OCI-LY1 (cell line): ENCODE measurements around the gene CD109.
"Not testable (repeated sequence)": the region's sequence is repeated elsewhere in the genome, so short reads cannot be mapped to it uniquely, and the experiment has no call there.

Source experiments
- H2AFZ ChIP-seq: fragments of 200-600 bp; sonication (generic), shearing (Covaris generic); 2 replicates; pipeline ENCODE4 v1.6.0; 2014; ENCODE audit warnings: antibody characterized with exemption, mild to moderate bottlenecking, low read length
- H3F3A ChIP-seq: fragments of 200-600 bp; sonication (generic), shearing (Covaris generic); 2 replicates; pipeline ENCODE4 v1.6.0; 2014; ENCODE audit warnings: mild to moderate bottlenecking, antibody characterized with exemption, low read length, moderate library complexity; ENCODE audit not compliant: insufficient read depth
- H3K27ac ChIP-seq: fragments of 200-600 bp; sonication (generic); 2 replicates; pipeline ENCODE4 v1.5.1; 2014; ENCODE audit warnings: low read length, mixed run types, mild to moderate bottlenecking, low read depth; ENCODE audit not compliant: poor library complexity, severe bottlenecking
- H3K27me3 ChIP-seq: fragments of 200-600 bp; sonication (generic); 2 replicates; pipeline ENCODE4 v1.6.0; 2014; ENCODE audit warnings: antibody characterized with exemption, mild to moderate bottlenecking, low read length, moderate library complexity; ENCODE audit not compliant: insufficient read depth
- H3K36me3 ChIP-seq: fragments of 200-600 bp; sonication (generic); 2 replicates; pipeline ENCODE4 v1.6.1; 2014; ENCODE audit warnings: mild to moderate bottlenecking, antibody characterized with exemption, low read length, moderate library complexity, mixed read lengths; ENCODE audit not compliant: insufficient read depth
- H3K4me1 ChIP-seq: fragments of 200-600 bp; sonication (generic); 2 replicates; pipeline ENCODE4 v1.5.1; 2014; ENCODE audit warnings: mild to moderate bottlenecking, low read length, moderate library complexity; ENCODE audit not compliant: insufficient read depth, severe bottlenecking
- H3K4me2 ChIP-seq: fragments of 200-600 bp; sonication (generic), shearing (Covaris generic); 2 replicates; pipeline ENCODE4 v1.6.1; 2014; ENCODE audit warnings: low read length
- H3K4me3 ChIP-seq: fragments of 200-600 bp; sonication (generic); 2 replicates; pipeline ENCODE4 v1.5.1; 2014; ENCODE audit warnings: low read length, low read depth, mild to moderate bottlenecking, mixed read lengths; ENCODE audit not compliant: poor library complexity, severe bottlenecking
- H3K79me2 ChIP-seq: fragments of 200-600 bp; shearing (Covaris generic); 2 replicates; pipeline ENCODE4 v1.6.1; 2016; ENCODE audit warnings: mixed run types, low read length, mixed read lengths; ENCODE audit not compliant: insufficient read depth
- H3K9ac ChIP-seq: fragments of 200-600 bp; sonication (generic), shearing (Covaris generic); 2 replicates; pipeline ENCODE4 v1.6.1; 2014; ENCODE audit warnings: mild to moderate bottlenecking, low read length, mixed read lengths
- H3K9me2 ChIP-seq: fragments of 200-600 bp; sonication (generic), shearing (Covaris generic); 2 replicates; pipeline ENCODE4 v1.6.1; 2014; ENCODE audit warnings: low read depth, mild to moderate bottlenecking, low read length, mixed read lengths
- H3K9me3 ChIP-seq: fragments of 200-600 bp; shearing (Covaris generic); 2 replicates; pipeline ENCODE4 v1.6.1; 2014; ENCODE audit warnings: low read length, mixed read lengths
- H4K20me1 ChIP-seq: fragments of 200-600 bp; sonication (generic), shearing (Covaris generic); 2 replicates; pipeline ENCODE4 v1.6.0; 2016; ENCODE audit warnings: mild to moderate bottlenecking, low read length; ENCODE audit not compliant: insufficient read depth
- CTCF ChIP-seq: fragments of 200-600 bp; sonication (generic), shearing (Covaris generic); IDR thresholded peaks from 2 replicates; pipeline ENCODE4 v1.5.1; 2017; ENCODE audit warnings: mild to moderate bottlenecking, antibody characterized with exemption, low read length, moderate library complexity, mixed read lengths
- EZH2 ChIP-seq: fragments of 200-600 bp; sonication (generic), shearing (Covaris generic); IDR thresholded peaks from 2 replicates; pipeline ENCODE4 v1.8.0; 2017; ENCODE audit warnings: borderline replicate concordance, mixed run types, mild to moderate bottlenecking, antibody characterized with exemption, low read length, moderate library complexity, mixed read lengths

Gene CD109

GRCh38 chr6:73826571-73826970 lies 130.6 kb downstream of the CD109 start:
- no peaks in the 10 kb centered on the region for H3F3A ChIP-seq
- H3K4me3 ChIP-seq, result no peak overlapping the region
- H3K27ac ChIP-seq, result no peak overlapping the region
- no peak overlapping the region for H3K4me2 ChIP-seq
- H3K4me1 ChIP-seq, result no peaks in the 10 kb centered on the region
- H2AFZ ChIP-seq, result no peak overlapping the region
- no peaks in the 10 kb centered on the region for H3K79me2 ChIP-seq
- H3K9ac ChIP-seq, result no peak overlapping the region
- H3K9me2 ChIP-seq, result no peaks in the 10 kb centered on the region
- no peaks in the 10 kb centered on the region for H4K20me1 ChIP-seq
- H3K27me3 ChIP-seq, result no peaks in the 10 kb centered on the region
- no peaks in the 10 kb centered on the region for H3K36me3 ChIP-seq
- no peaks in the 10 kb centered on the region for H3K9me3 ChIP-seq
- TF ChIP-seq EZH2, result no peak
- TF ChIP-seq CTCF, result no peak

- H3K4me3 ChIP-seq, result no peak overlapping the region
Measured at GRCh38 chr6:73830119-73830518, 134.1 kb downstream of the CD109 start.

GRCh38 chr6:73832313-73832712 lies 136.3 kb downstream of the CD109 start:
- TF ChIP-seq EZH2 (no peak), CTCF (no peak)
- no peak overlapping the region for H3K9ac ChIP-seq
- no peak overlapping the region for H3K27ac ChIP-seq
- H3K27me3 ChIP-seq, result no peaks in the 10 kb centered on the region
- H3K4me3 ChIP-seq, result no peak overlapping the region
- H3K79me2 ChIP-seq, result no peaks in the 10 kb centered on the region
- H3K9me2 ChIP-seq, result no peaks in the 10 kb centered on the region
- H2AFZ ChIP-seq, result no peak overlapping the region
- H3K4me1 ChIP-seq, result no peaks in the 10 kb centered on the region
- H4K20me1 ChIP-seq, result no peaks in the 10 kb centered on the region
- H3K9me3 ChIP-seq, result no peaks in the 10 kb centered on the region
- H3K4me2 ChIP-seq, result no peak overlapping the region
- no peaks in the 10 kb centered on the region for H3F3A ChIP-seq
- no peaks in the 10 kb centered on the region for H3K36me3 ChIP-seq

More at GRCh38 chr6:73830119-73830518, 134.1 kb downstream of the CD109 start:
- H3K4me2 ChIP-seq, result no peak overlapping the region
- no peaks in the 10 kb centered on the region for H3K9me3 ChIP-seq
- no peak overlapping the region for H3K27ac ChIP-seq
- no peaks in the 10 kb centered on the region for H3K27me3 ChIP-seq
- H2AFZ ChIP-seq, result no peak overlapping the region
- TF ChIP-seq CTCF, result no peak
- TF ChIP-seq EZH2, result no peak
- H3K4me1 ChIP-seq, result no peaks in the 10 kb centered on the region
- H3K9me2 ChIP-seq, result no peaks in the 10 kb centered on the region
- H3K79me2 ChIP-seq, result no peaks in the 10 kb centered on the region
- H3K36me3 ChIP-seq, result no peaks in the 10 kb centered on the region
- no peak overlapping the region for H3K9ac ChIP-seq
- H4K20me1 ChIP-seq, result no peaks in the 10 kb centered on the region
- no peaks in the 10 kb centered on the region for H3F3A ChIP-seq

- H3K9me3 ChIP-seq, H3F3A ChIP-seq, H3K79me2 ChIP-seq, H3K9ac ChIP-seq, H3K4me1 ChIP-seq, H3K36me3 ChIP-seq, H4K20me1 ChIP-seq, H2AFZ ChIP-seq, H3K27me3 ChIP-seq, H3K4me2 ChIP-seq, H3K9me2 ChIP-seq, H3K27ac ChIP-seq, H3K4me3 ChIP-seq: not testable (repeated sequence)
Measured at GRCh38 chr6:73844696-73845095, 148.7 kb downstream of the CD109 start.

GRCh38 chr6:73851048-73851447 lies 155.0 kb downstream of the CD109 start:
- not testable (repeated sequence) for H3K4me2 ChIP-seq, H3K27me3 ChIP-seq, H3K79me2 ChIP-seq, H3F3A ChIP-seq, H4K20me1 ChIP-seq, H3K4me3 ChIP-seq, H3K9me2 ChIP-seq, H3K9me3 ChIP-seq, H2AFZ ChIP-seq, H3K36me3 ChIP-seq, H3K27ac ChIP-seq, H3K4me1 ChIP-seq, H3K9ac ChIP-seq
